Large intestine (tissue), 3 donors: ENCODE results near the gene KCTD1. TPM values are rescaled to one million over a fixed set of nuclear protein-coding genes. Genes with fewer than 3 reads are reported as not detected.

Source experiments
- DNase-seq, 2 donors: peaks; one replicate each; pipeline versions ENCODE4 v3.0.0 to v3.0.0-alpha.2; 2013
- H3K27ac ChIP-seq: one replicate; pipeline ENCODE4 v1.5.1; 2013; ENCODE audit warnings: low read length
- H3K27me3 ChIP-seq: 2 replicates; pipeline ENCODE4 v1.6.1; 2013; ENCODE audit warnings: low read length; ENCODE audit not compliant: control insufficient read depth, insufficient read depth
- H3K36me3 ChIP-seq: 2 replicates; pipeline ENCODE4 v1.6.1; 2013; ENCODE audit warnings: low read length; ENCODE audit not compliant: control insufficient read depth, insufficient read depth
- H3K4me1 ChIP-seq: one replicate; pipeline ENCODE4 v1.6.1; 2013; ENCODE audit warnings: low read length; ENCODE audit not compliant: control insufficient read depth, insufficient read depth
- H3K4me3 ChIP-seq: one replicate; pipeline ENCODE4 v1.5.1; 2013; ENCODE audit warnings: low read length
- H3K9me3 ChIP-seq: one replicate; pipeline ENCODE4 v1.6.1; 2013; ENCODE audit warnings: mild to moderate bottlenecking, low read depth, low read length, moderate library complexity; ENCODE audit not compliant: control insufficient read depth
- WGBS: methylation state at CpG from one replicate; pipeline ENCODE4 v1.1.5; 2013; ENCODE audit warnings: low lambda C conversion rate; ENCODE audit not compliant: insufficient coverage; 5-methylcytosine and 5-hydroxymethylcytosine counted together
- polyA plus RNA-seq: library from polyadenylated mRNA; unstranded; fragments of 120-200 nt; gene quantifications from one replicate; pipeline ENCODE4 v1.2.1, GENCODE V29; 2013

The KCTD1 gene
- polyA plus RNA-seq, 1 donor: 7.7 TPM

DNA sequence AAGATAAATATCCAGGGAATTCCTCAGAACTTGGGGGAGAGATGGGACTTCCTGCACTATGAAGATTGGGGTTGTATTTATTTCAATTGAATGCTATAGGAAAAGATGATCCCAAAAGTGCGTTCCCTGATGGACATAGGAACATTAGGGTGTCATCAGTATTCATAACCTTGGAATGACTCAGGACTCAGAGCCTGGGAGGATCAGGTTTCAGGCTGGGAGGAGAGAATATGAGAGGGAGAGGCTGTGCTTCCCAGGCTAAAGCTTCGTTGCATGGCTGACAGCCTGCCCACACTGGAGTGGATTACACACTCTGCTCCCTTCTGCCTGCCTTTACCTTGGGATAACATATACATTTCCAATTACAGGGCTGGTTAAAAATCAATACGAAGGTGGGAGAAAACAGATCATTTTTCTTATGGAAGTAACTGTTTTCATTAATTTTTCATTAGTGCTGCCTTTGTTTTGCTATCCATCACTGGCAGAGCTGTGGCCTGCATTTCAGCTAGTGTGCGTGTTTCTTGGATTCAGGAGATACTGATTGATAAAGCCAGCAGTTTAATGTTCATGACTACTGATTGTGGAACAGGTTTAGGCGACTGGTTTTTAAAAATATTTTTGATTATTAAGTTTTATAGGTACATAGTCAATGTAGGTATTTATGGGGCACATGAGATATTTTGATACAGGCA lies 118.7 kb downstream of the KCTD1 start:
- H3K27ac ChIP-seq: no peak overlapping the region
- no peaks in the 10 kb centered on the region for H3K4me1 ChIP-seq
- no peaks in the 10 kb centered on the region for H3K27me3 ChIP-seq
- H3K36me3 ChIP-seq: no peaks in the 10 kb centered on the region
- DNase-seq: no peak
- no peaks in the 10 kb centered on the region for H3K9me3 ChIP-seq
- WGBS: 64% methylated on average over 2 of the region's 5 CpGs
- H3K4me3 ChIP-seq: no peak overlapping the region

DNA sequence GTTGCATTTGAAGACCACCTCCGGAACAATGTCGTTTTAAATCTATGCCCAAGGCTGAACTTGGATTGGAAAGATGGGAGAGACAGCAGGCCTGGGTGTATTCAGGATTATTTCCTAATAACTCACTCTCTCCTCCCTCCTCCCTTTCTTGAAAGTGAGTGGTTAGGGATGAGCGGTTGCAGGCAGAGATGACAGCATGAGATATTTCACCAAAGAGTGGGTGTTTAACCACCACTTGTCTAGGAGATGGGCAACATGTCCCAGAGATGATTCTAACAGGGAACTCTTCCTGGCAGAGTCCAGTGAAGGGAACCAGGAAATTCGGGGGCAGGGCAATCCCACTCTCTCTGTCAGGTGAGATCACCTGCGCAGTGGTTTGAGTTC lies 123.2 kb downstream of the KCTD1 start:
- WGBS: no CpG with 5 or more reads among the region's 5 CpGs
- Histone ChIP-seq H3K27me3 (no peaks in the 10 kb centered on the region), H3K9me3 (no peaks in the 10 kb centered on the region), H3K4me3 (no peak overlapping the region), H3K27ac (no peak overlapping the region), H3K36me3 (no peaks in the 10 kb centered on the region), H3K4me1 (no peaks in the 10 kb centered on the region)
- DNase-seq: no peak

DNA sequence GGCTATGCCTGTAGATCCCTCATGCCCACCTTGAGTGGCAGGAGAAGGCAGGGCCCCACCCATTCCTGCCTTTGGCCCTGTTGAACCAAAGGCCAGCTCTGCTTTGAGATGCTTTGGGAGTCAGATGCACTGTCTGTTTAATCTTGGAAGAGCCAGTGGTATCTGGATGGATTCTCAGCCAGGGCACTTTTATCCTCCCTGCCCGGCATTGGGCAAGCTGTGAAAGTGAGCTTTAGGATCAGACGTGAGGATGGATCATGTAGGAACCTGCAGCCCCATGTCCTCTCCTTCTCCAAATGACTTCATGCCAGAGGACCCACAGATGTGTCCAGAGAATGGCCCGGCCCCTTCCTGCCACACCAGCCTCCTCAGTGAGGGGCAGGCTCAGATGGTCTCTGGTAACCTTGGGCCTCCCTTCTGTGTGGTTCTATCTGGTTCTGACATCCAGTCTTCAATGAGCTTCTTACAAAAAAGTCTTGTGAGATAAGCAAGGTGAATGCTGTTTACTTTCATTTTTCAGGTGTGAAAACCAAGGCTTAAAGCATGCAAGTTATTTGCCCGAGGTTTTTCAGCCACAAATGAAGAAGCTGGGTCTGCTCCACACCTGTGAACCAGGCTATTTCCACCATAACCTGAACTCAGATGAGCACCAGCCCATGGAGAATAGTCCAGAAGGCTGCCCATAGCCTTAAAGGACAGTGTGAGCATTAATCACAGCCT lies 123.8 kb downstream of the KCTD1 start:
- no peak for DNase-seq
- Histone ChIP-seq H3K27ac (no peak overlapping the region), H3K4me1 (no peaks in the 10 kb centered on the region), H3K36me3 (no peaks in the 10 kb centered on the region), H3K9me3 (no peaks in the 10 kb centered on the region), H3K27me3 (no peaks in the 10 kb centered on the region), H3K4me3 (no peak overlapping the region)
- WGBS: no CpG with 5 or more reads among the region's 4 CpGs

DNA sequence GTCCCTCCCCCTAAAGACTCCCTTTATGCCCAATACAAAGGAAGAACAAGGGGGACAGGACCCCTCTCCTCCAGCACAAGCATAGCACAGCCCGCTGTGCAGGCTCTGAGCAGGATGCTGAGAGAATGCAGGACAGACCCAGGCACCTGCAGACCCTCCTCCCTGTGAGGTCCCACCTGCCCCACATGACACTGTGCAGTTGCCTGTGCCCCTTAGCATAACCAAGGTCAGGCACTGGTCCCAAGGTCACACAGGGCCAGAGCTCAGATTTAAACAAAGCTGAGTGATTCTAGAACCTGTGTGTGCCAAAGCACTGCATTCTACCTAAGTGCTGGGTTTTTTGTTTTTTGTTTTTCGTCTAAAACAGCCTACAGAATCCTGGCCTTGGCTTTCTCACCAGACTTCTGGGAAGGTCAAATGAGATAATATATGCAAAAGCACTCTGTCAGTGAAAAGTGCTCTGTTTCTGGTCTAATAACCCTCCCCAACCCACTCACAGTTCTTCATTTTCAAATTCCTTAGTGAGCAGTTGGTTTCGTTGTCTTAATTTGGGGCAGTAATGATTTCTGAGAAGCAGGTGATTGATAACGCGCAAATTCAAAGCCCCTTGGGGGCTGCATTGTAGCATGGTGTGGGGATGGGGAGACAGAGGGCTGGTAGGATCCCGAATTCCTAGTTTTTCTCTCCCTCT lies 125.7 kb downstream of the KCTD1 start:
- Histone ChIP-seq H3K9me3 (no peaks in the 10 kb centered on the region), H3K36me3 (no peaks in the 10 kb centered on the region), H3K4me1 (no peaks in the 10 kb centered on the region), H3K27ac (no peak overlapping the region), H3K4me3 (no peak overlapping the region), H3K27me3 (no peaks in the 10 kb centered on the region)
- DNase-seq: no peak
- no CpG with 5 or more reads among the region's 6 CpGs for WGBS

DNA sequence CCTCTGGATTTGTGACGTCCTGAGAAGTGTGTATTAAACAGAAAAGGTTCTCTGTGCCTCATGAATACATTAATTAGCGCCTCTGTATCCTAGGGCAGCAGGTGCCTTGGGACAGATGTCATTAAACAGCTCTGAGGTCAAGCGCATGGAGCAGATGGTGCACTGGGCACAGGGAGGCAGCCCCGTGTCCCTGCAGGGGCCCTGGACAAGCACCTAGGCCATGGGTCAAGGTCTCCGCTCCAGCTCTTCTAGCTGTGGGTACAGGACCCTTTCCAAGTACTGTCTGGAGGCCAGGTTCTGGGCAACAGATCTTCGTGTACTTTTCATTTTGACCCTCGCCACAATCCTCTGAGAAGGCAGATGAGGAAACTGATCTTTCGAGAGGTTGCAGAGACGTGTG lies 126.4 kb downstream of the KCTD1 start:
- no peak for DNase-seq
- no peak overlapping the region for H3K27ac ChIP-seq
- WGBS: 75% methylated on average over 2 of the region's 9 CpGs

DNA sequence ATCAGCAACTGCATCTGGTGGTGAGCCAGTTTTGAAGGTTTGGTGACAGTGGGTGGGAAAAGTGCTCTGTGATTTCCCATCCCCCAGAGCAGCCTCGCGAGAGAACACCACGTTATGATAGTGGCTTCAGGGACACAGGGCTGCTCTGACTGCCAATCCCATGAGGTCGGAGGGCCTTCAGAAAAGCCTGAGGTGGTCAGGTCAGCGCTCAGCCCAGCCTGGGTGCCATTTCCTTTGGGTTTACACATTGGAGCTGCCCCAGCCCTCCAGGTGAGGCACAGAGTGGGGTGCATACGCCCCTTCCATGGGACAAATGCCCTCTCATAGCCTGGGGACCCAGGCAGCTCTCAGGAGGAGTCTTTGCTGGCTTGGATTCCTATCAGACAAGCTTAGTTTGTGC lies 126.8 kb downstream of the KCTD1 start:
- no peaks in the 10 kb centered on the region for H3K4me1 ChIP-seq
- H3K27me3 ChIP-seq: no peaks in the 10 kb centered on the region
- no peak overlapping the region for H3K4me3 ChIP-seq
- WGBS: no CpG with 5 or more reads among the region's 6 CpGs
- no peak overlapping the region for H3K27ac ChIP-seq
- H3K36me3 ChIP-seq: no peaks in the 10 kb centered on the region
- H3K9me3 ChIP-seq: no peaks in the 10 kb centered on the region
- no peak for DNase-seq

More for the DNA sequence above, 126.4 kb downstream of the KCTD1 start:
- Histone ChIP-seq H3K27me3 (no peaks in the 10 kb centered on the region), H3K4me1 (no peaks in the 10 kb centered on the region), H3K36me3 (no peaks in the 10 kb centered on the region), H3K9me3 (no peaks in the 10 kb centered on the region), H3K4me3 (no peak overlapping the region)

DNA sequence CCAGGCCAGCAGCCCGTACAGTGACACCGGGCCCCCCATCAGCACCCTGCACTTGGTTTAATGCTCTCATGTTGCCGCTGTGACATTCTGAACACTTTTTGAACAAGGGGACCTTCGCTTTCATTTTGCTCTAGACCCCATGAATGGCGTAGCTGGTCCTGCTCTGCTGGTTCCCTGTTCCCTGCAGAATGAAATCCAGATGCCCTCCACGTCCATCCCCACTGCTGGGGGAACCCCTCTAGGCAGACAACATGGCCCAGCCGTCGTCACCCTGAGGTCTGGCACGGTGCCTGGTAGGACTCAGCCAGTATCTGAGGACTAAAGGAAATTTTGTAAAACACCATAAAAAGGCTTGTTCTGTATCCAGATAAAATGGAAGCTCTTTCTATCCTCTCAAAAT lies 128.6 kb downstream of the KCTD1 start:
- DNase-seq: no peak
- WGBS: no CpG with 5 or more reads among the region's 9 CpGs
- Histone ChIP-seq H3K9me3 (no peaks in the 10 kb centered on the region), H3K36me3 (no peaks in the 10 kb centered on the region), H3K4me1 (no peaks in the 10 kb centered on the region), H3K27ac (no peak overlapping the region), H3K27me3 (no peaks in the 10 kb centered on the region), H3K4me3 (no peak overlapping the region)

DNA sequence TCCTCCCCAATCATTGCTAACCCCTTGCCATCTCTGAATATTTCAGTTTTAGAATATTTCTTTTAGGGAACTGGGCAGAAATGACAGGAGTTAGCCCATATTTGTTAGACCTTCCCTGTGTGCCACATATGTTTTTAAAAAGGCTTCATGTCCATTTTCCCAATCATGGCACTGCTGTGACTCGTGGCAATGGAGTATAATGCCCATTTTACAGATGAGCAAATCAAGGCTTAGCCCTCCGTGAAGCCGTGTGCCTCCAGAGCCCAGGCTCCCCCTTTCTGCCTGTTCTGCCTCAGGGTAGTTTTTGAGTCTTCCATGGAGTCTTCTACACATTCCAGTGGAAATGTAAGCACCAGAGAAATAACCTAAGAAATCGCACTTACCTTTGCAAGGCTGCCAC lies 130.1 kb downstream of the KCTD1 start:
- no peak for DNase-seq
- Histone ChIP-seq H3K4me3 (no peak overlapping the region), H3K27ac (no peak overlapping the region), H3K27me3 (no peaks in the 10 kb centered on the region), H3K4me1 (no peaks in the 10 kb centered on the region), H3K9me3 (no peaks in the 10 kb centered on the region), H3K36me3 (no peaks in the 10 kb centered on the region)
- no CpG with 5 or more reads among the region's 4 CpGs for WGBS

DNA sequence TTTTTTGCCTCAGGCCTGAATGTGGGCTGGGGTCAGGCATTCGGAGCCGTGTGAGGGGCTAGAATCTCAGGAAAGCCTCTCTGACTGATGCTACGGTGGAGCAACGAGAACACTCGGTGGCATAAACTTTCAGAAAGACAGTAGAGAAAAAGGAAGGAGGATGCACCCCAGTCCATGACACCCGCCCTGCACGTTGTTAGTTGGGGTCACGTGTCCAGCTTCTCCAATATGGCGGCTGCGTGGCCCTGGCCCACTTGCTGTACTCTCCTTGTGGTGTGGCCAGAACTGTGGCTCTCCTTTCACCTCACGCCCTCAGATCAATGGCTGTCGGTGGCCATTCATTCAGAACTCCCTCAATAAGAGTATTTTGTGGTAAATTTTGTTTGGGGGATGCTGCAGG lies 131.2 kb downstream of the KCTD1 start:
- H3K27me3 ChIP-seq: no peaks in the 10 kb centered on the region
- H3K9me3 ChIP-seq: no peaks in the 10 kb centered on the region
- H3K36me3 ChIP-seq: no peaks in the 10 kb centered on the region
- H3K27ac ChIP-seq: no peak overlapping the region
- H3K4me1 ChIP-seq: no peaks in the 10 kb centered on the region
- H3K4me3 ChIP-seq: no peak overlapping the region
- DNase-seq: no peak
- WGBS: no CpG with 5 or more reads among the region's 12 CpGs

DNA sequence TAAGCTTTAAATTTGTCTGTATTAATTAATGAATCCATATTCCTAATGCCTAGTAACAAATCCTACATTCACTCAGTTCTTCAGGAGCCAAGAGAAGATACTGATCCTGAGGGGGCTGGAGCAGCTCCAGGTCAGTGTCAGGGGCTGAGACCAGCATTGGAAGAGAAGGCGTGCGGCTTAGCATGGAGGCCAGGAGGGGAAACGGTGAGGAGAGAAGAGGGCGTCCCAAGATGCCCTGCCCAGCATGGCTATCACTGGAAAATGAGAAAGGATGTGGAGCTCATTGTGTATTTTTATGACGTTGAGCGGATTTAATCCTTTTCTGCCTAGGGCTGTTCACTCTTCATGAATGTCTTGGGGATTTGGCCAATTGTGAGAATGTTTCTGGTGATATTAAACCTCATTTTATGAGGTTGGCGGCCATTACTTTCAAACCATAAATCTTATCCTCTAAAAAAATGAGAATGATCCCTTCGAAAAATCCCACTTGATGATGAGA lies 131.7 kb downstream of the KCTD1 start:
- no CpG with 5 or more reads among the region's 8 CpGs for WGBS
- no peaks in the 10 kb centered on the region for H3K27me3 ChIP-seq
- no peaks in the 10 kb centered on the region for H3K36me3 ChIP-seq
- no peak for DNase-seq
- H3K4me1 ChIP-seq: no peaks in the 10 kb centered on the region
- H3K4me3 ChIP-seq: no peak overlapping the region
- no peak overlapping the region for H3K27ac ChIP-seq
- no peaks in the 10 kb centered on the region for H3K9me3 ChIP-seq
